IPS-11a (cell line): ENCODE measurements around the gene SCN11A.

Experiments used
- H3K4me3 ChIP-seq: one replicate; pipeline ENCODE4 v1.5.1; 2013; ENCODE audit warnings: low read depth, low read length, control low read depth

Gene SCN11A

GRCh38 chr3:39011191-39011736 lies 40.5 kb downstream of the SCN11A start:
- H3K4me3 ChIP-seq: no peak overlapping the region

- no peak overlapping the region for H3K4me3 ChIP-seq
These were observed 46.4 kb downstream of the SCN11A start for GRCh38 chr3:39005295-39005694.
